ENCODE data around the gene MCC.
"Not testable (repeated sequence)": the region's sequence is repeated elsewhere in the genome, so short reads cannot be mapped to it uniquely, and the experiment has no call there.

The MCC gene

DNA sequence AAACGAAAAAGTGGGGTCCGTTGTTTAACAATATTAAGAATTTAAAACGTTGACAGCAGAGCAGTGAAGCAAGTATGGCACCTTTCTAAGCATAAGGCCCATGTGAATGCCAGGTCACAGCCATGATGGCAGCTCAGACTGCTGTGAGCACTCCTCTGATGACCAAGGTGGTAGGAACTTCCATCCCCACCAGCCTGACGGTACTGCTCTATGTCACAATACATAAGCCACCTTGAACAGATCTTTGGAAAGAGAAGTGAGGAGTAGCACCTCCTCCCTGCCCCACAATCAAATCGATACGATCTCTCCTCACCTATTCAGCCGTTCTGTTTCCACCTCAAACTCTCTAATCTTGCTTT is 405.7 kb downstream of the MCC start:
- DNase-seq (ENCODE audit: low read depth in 2 of 2) = no peak

DNA sequence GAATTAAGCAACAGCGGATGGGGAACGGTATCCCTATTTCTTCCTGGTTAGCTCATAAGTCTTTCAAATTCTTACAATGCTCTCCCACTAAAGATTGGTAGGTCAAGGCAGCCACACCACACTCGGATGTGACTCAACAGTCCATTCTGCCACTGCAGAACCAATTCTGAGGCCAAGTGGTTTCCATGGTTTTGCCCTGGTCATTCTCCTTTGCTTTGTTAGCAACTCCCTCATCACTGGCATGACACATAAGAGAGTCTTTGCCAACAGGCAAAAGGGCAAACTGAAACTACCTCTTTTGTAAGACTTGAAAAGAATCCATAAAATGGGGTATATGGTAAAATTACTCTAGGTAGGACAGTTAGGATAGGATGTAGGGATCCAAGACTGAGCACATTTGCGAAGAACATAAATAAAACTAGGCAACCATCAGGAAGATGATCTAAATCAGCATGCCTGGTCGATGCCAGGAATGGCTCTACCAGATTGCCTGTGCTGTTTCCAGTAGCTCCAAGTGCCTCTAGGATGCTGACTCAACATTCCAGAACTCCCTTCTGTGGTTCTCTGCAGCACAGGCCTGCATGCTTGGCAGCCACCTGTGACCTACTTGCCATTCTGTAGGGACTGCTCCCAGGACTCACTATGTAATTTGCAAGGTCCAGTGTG is 406.2 kb downstream of the MCC start:
- DNase-seq (ENCODE audit: low read depth in 2 of 2) = no peak

DNA sequence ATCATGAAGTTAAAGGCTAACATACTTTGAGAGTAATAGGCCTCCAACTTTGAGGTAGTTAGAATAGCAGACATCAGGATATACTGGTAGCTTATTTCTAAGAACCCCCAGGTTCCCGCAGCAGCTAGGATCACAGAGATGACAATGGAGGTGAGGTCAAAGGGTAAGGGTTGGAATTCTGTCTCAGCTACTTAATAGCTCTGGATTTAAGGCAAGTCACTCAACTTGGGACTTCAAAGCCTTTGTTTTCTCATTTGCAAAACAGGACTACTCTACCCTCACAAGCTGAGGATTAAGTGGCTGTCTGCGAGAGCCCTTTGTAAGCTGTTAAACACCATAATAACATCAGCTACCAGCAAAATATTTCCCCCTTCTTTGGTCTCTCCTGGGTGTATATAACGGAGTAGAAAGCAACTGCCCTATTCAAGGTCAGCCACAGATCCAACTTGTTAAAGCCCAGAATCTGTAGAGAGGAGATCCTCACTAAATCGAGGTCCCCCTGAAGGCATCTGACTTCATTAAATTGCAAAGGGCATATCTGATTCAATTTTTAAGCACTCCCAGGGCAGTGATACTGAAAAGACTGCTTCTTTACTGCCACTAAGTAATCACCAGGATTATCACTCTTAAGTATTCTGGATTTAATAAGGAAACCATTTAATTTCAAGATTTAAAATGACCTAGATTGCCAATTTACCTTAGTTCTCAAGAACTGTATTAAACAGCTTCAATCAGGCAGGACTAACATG is 407.0 kb downstream of the MCC start:
- DNase-seq (ENCODE audit: low read depth in 2 of 2) = no peak

DNA sequence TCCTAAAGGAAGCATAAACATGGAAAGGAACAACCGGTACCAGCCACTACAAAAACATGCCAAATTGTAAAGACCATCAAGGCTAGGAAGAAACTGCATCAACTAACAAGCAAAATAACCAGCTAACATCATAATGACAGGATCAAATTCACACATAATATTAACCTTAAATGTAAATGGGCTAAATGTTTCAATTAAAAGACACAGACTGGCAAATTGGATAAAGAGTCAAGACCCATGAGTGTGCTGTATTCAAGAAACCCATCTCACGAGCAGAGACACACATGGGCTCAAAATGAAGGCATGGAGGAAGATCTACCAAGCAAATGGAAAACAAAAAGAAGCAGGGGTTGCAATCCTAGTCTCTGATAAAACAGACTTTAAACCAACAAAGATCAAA is 411.6 kb downstream of the MCC start:
- not testable (repeated sequence) for DNase-seq (ENCODE audit: low read depth in 2 of 2)

DNA sequence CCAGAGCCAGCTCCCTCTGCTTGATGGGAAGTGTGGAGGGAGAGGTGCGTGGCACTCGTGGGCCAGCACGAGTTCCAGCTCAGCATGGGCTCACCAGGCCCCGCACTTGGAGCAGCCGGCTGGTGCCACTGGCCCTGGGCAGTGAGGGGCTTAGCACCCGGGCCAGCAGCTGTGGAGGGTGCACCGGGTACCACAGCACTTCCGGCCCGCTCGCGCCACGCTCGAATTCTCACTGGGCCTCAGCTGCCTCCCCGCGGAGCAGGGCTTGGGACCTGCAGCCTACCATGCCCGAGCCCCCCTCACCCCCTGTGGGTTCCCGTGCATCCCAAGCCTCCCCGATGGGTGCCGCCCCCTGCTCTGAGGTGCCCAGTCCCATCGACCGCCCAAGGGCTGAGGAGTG is 413.2 kb downstream of the MCC start:
- no peak for DNase-seq (ENCODE audit: low read depth in 2 of 2)

DNA sequence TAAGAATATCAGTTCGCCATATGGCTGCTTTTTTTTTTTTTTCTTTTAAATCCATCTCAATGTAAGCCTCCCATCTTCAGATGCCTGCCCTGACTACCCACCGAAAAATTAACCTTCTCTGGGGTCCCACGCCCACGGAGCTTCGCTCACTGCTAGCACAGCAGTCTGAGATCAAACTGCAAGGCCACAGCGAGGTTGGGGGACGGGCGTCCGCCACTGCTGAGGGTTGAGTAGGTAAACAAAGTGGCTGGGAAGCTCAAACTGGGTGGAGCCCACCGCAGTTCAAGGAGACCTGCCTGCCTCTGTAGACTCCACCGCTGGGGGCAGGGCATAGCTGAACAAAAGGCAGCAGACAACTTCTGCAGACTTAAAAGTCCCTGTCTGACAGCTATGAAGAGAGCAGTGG is 414.6 kb downstream of the MCC start:
- peak in 1 of 2 donors; percentile 7 for DNase-seq (ENCODE audit: low read depth in 2 of 2)

DNA sequence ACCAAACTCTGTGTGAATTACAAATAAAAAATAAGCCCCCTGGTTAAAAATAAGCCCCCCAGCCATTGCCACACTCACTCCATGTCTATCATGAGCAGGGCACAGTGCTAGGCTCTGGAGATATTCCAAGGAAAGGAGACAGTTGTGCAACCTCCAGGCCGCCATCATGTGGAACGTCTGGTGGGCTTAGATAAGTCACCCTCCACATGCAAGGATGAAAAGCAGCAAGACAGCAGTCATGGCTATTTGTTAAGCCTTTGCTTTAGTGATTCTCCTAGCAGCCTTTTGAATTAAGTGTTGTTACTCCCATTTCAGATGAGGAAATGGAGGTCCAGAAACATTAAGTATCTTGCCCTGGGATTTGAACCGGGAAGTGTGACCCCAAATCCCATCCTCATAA is 416.9 kb downstream of the MCC start:
- no peak for DNase-seq (ENCODE audit: low read depth in 2 of 2)

DNA sequence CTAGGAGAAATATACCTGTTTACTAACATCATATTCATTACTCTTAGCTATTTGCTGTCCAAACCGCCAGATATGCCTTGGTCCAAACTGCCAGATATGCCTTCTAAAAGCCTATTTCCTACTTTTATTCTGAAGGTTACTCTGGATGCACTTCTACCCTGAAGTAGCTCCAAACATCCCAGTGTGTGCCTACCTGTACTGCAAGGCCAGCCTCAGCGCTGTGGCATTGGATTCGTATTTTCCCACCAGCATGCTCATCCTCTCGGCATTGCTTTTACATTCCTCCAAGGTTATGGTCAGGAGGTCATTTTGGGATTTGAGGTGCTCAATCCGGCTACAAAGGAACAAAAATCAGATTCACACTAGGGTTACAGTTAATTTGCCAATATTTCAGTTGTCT is 417.4 kb downstream of the MCC start:
- DNase-seq (ENCODE audit: low read depth in 2 of 2) = no peak

DNA sequence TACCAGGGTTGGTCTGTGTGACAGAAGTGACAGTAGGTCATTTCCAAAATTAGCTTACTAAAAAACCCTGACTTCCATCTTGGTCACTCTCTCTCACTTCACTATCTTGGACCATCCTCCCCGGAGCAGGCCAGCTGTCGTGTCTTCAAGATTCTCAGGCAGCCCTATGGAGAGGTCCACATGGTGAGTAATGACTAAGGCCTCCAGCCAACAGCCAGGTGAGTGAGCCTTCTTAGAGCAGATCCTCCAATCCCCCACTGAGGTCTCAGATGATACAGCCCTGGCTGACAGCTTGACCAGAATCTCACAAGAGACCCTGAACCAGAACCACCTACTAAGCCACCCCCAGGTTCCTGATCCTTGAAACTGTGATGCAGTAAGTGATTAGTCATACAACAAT is 419.7 kb downstream of the MCC start:
- no peak for DNase-seq (ENCODE audit: low read depth in 2 of 2)

DNA sequence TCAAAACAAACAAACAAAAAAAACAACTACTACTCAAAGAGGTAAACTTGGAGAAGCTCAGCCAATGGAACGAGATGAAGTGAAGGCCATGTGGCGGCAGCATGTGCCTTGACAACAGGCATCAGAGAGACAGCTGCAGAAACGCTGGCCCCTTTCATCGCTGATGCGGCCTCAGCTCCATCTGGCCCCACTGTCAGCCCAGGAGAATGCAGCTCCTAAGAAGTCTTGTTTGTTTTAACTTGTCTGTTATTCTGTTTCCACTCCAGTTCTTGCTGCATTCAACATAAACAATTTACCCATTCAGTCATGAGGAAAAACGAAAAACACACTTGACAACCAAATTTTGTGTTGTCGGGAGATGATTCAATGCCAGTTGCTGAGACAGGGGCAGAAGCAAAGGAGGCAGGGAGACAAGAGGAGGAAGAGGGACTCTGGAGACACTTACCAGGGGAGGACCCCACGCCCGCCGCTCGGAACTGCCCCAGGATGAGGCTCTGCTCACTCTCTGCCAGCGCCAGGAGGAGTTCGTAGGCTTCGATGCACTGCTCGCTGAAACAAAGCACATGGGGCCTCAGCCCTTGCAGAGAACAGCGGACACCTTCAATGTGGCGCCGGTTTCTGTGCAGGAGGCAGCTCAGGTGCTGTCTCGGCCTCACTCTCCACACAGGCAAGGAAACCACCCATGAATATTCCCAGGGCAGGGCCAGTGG is 420.5 kb downstream of the MCC start:
- no peak for DNase-seq (ENCODE audit: low read depth in 2 of 2)

DNA sequence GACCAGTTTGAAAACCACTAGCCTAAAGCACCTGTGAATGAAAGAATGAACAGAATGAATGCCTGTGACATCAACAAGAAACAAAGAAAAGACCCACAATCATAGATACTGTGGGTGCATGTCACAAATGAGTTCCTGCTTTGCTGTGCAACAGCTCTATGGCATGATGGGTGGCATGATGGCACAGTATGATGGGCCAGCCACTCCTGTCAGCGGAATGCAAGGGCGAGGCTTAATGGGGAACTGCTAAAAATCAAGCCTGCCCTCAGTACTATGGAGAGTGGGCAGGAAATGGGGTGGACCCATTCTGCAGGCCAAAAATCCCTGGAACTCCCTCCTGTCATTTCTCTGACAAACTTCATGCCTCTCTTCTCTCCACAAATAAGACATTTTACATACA is 422.6 kb downstream of the MCC start:
- no peak for DNase-seq (ENCODE audit: low read depth in 2 of 2)

DNA sequence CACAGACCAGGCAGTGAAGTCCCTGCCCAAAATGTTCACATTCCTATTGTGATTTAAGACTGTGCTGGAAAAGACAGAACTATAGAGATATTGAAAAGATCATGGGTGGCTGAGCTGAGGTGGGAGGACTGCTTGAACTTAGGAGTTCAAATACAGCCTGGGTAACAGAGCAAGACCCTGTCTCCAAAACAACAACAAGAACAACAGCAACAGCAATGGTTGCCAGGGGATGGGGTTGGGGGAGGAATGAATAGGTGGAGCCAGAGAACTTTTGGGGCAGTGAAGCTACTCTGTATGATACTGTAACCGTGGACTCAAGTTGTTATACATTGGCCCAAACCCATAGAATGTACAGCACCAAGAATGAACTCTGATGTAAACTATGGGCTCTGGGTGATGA is 423.4 kb downstream of the MCC start:
- DNase-seq (ENCODE audit: low read depth in 2 of 2) = no peak

DNA sequence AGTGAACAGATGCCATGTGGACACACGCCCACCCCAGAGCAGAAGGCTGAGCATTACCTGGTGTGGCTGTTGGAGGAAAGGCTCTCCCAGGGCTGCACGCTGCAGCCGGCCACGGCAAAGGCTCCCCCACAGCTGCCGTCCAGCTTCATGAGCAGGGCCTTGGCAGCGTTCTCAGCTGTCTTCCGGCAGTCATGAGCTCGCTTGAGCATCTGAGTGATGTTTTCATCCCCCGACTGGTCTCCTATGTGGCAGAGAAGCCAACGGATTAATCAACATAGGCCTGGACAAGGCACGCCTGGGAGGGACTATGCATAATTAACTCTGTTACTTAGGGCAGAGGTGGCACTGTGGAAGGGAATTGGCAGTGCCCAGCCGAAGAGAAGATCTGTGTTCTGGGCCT is 424.3 kb downstream of the MCC start:
- no peak for DNase-seq (ENCODE audit: low read depth in 2 of 2)

DNA sequence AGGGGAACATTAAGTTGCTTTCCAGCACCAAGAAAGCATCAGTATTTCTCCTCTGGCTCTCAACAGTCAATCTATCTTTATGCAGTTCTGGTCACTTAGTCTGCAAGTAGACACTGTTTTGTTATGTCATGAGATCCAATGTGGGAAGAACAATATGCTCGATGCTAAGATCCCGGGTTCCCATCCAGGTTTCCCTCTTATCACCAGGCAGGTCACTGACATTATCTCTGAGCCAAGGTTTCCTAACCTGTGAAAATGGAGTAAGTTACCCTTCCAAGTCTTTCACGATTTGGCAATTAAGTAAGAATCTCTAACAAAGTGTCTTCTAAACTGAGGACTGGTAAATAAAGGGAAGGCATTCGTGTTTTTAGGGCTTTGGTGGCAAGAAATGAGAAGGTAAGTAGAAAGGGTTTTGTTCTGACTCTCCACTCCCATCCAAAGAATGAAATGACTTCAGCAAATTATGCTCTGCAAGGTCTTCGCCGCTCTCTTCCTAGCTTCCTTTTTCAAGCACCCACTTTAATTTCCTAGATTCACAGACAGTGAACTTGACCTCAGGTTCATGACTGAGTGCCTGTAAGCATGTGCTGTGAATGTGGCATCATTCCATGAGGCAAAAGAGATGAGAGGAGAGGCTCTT is 425.3 kb downstream of the MCC start:
- DNase-seq (ENCODE audit: low read depth in 2 of 2) = no peak

DNA sequence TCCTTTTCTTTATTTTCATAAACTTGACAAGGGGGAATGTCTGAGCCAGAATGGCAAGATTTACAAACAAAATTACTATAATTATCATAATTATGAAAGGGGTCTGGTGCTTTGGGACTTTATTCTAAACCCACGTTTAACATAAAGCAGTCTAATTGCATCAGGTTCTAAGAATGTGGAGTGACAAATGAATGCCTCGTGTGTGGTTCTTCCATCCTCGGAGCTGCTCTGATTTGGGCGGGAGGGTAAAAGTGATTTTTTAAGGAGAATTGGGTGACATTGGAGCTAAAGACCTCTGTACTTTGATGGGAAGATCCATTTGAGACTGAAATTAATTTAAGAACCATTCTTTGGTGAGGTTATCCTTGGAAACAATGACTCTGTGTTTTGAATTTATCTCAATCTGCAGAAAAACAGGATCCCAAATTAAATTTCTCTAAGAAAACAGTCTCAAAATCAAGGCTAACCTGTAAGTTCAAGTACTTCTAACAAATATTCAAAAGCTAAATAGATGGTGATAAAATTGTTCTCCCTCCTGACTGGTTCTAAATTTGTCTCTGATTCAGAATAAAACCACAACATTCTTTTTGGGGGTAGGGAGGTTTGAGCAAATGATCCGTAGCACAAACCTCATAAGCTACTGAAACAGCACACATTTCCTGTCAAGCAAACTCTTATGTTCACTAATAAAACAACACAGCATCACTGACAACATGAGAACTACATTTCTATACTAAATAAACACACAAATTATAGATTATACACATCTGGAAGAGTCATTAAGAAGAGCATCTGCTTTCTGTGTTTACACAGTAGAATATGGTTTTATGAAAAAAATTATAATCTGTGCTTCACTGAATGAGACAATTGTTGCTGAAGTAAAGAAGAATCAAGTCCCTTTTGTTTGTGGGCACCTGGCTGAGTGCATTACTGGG is 426.1 kb downstream of the MCC start:
- no peak for DNase-seq (ENCODE audit: low read depth in 2 of 2)

DNA sequence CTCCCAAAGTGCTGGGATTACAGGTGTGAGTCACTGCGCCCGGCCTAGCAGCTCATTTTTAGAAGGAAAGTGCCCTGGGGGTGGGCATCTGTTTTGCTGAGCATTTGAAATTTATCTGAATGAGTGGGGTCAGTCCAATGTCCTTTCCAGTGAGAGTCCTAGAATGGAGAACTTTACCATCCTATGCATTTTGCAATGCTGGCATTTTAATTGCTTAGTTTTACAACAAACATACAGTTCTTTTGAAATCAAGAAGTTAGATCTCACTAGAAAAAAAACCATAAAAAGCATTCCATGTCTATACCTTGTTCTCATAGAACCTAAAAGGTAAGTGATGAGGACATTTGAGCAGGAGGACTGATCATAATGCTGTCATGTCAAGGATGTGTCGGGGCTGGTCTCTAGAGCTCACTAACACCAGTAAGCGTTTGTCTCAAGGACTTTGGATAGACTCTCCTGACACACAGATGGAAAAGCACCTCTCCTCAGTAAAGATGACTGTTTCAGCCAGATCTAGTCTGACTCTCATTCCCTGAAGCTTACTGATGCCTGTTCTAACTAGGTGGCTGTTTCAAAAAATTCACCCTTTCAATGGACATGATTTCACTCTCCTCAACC is 427.7 kb downstream of the MCC start:
- no peak for DNase-seq (ENCODE audit: low read depth in 2 of 2)

DNA sequence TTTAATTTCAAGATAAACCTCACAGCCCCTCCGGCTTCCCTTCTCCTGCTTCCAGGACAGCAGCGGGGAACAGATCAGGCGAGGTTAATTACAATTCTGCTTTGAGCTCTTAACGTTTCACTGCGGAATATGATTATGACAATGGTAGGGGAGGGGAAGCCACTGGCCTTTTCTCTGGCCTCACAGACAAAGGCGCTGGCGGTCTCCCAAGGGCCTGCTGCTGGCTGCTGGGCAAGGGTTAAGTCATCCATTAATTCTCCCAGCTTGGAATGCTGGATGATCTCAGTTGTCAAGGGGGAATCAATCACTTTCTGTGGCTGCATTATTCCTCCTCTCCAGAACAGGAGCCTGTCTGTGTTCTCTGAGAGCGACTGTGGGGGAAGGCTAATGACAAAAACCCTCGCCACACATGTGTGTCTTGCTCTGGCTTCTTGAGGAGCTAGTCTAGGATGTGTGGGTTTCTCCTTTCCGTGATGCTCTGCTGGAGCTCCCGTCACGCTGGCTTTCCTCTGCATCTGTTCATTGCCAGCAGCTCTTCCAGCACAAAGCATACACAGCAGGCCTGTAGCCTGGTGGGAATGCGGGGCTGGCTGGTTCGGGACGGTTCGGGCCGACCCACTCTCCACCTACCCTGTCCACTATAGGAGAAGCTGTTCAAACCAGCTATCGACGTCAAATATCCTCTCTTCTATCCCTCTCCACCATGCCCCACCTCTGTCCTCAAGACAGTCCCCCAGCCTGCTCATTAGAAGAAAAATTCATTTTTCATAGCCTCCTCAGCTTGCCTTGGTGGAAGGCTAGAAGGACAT is 428.8 kb downstream of the MCC start:
- DNase-seq (ENCODE audit: low read depth in 2 of 2) = no peak

DNA sequence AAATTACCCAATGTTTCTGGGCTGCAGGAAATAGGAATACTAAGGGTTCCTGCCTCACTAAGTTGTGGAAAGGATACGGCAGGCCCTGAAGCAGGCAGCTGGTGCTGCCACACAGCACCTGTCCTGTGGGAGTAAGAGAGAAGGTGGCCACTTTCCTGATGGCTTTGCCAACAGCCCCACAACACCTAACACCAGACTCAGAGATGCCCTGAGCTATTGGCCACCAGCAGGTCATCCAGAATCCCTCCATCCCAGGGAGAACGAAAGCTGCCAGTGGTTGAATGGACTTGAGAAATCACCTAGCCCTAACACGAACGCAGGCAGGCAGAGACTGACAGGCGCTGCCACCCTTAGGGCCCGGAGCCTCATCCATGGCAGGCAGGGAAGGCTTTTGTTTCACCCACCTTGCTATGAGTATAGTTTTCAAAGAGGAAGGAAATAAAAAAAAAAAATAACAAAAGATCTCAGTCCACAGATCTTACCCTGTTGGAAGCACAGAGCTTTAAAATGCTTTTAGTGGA is 429.5 kb downstream of the MCC start:
- DNase-seq (ENCODE audit: low read depth in 2 of 2) = no peak

DNA sequence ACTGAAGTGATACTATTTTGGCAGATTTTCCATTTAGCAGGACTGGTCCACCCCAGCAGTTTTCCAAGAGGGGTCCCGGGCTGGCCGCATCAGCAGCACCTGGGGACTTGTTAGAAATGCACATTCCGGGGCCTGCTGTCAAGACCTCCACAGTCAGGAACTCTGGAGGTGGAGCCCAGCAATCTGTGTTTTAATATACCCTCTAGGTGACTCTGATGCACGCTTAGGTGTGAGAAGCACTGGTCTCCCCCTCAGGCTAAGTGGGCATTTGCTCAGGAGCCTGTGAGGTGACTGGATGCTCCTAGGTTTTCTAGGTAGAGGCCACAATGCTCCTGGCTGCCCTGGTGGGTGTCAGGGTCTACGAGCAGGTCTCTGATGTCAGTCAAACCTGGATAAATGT is 430.0 kb downstream of the MCC start:
- no peak for DNase-seq (ENCODE audit: low read depth in 2 of 2)

DNA sequence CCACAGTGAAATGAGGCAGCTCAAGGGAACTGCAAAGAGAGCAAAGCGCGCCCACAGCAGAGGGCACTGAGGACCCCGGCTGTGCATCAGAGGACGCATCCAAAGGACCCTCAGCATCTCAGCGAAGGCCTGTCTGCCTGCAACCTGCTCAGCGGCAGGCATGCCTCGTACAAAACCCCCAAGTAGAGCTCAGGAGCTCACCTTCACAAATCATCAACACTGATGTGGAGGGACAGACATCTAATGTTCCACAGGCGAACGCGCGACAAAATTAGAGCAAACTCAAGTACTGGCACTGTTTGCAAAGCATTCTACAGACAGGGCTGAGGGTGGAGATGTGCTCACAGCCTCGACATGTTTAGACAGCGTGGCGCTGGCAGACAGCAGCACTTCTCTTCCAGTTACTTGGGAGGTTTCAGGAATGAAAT is 430.7 kb downstream of the MCC start:
- DNase-seq (ENCODE audit: low read depth in 2 of 2) = no peak

All from stimulated activated CD8-positive, alpha-beta memory T cell treated with anti-CD3 and anti-CD28 coated beads, Interleukin-7, amount 100 ng/mL, for 4 hours (primary cell).